HepG2 (cell line): ENCODE results near the gene CD58.

Experiments used
- EP300 ChIP-seq, 3 experiments: sonication (generic) in 1 of 3; formaldehyde crosslinking in 1 of 3; IDR thresholded peaks; 2 replicates each; pipeline versions ENCODE4 v1.5.1 to v1.6.1; 2011 to 2020; ENCODE audit warnings: low read depth in 2 of 3, low read length in 2 of 3, borderline replicate concordance in 1 of 3, improper control_type of control experiment in 1 of 3, mild to moderate bottlenecking in 1 of 3, missing genetic modification reagents in 1 of 3, moderate library complexity in 1 of 3
- KAT7 ChIP-seq: IDR thresholded peaks from 2 replicates; pipeline ENCODE4 v1.6.1; 2018; ENCODE audit warnings: borderline replicate concordance, missing compliant biosample characterization
- MLXIP ChIP-seq: sonication (generic); formaldehyde crosslinking; IDR thresholded peaks from 2 replicates; pipeline ENCODE4 v1.9.0; 2021; ENCODE audit warnings: missing genetic modification reagents, borderline replicate concordance

GRCh38 chr1:116558571-116558970 lies 12.3 kb downstream of the CD58 start:
- TF ChIP-seq MLXIP (CRISPR knock-in tag) (no peak), EP300 (IDR thresholded peaks at IDR 0.05; ENCODE audit: low read depth in 2 of 2, low read length in 2 of 2) (no peak), EP300 (CRISPR knock-in tag; IDR thresholded peaks at IDR 0.05; ENCODE audit: borderline replicate concordance) (no peak), KAT7 (CRISPR knock-in tag) (no peak)
